WTC11 (cell line): ENCODE data around the gene SCAANT1.

Source experiments
- CBFB ChIP-seq: sonication (generic); formaldehyde crosslinking; IDR thresholded peaks from 2 replicates; pipeline ENCODE4 v1.8.1; 2022; ENCODE audit warnings: mild to moderate bottlenecking, low read depth, missing genetic modification reagents
- CTCF ChIP-seq: fragments of 200-600 bp; IDR thresholded peaks from 2 replicates; pipeline ENCODE4 v1.8.0; 2022; ENCODE audit warnings: antibody characterized with exemption
- E2F4 ChIP-seq: sonication (generic); formaldehyde crosslinking; IDR thresholded peaks from 2 replicates; pipeline ENCODE4 v1.8.1; 2022; ENCODE audit warnings: low read depth, mild to moderate bottlenecking, moderate library complexity, missing genetic modification reagents, borderline replicate concordance
- ELF4 ChIP-seq: sonication (generic); formaldehyde crosslinking; IDR thresholded peaks from 2 replicates; pipeline ENCODE4 v1.8.1; 2022; ENCODE audit warnings: low read depth, mild to moderate bottlenecking, moderate library complexity, missing genetic modification reagents
- FOXP4 ChIP-seq: sonication (generic); formaldehyde crosslinking; IDR thresholded peaks from 2 replicates; pipeline ENCODE4 v1.8.0; 2022; ENCODE audit warnings: mild to moderate bottlenecking, missing genetic modification reagents
- HMGXB4 ChIP-seq: sonication (generic); formaldehyde crosslinking; IDR thresholded peaks from 2 replicates; pipeline ENCODE4 v1.8.1; 2023; ENCODE audit warnings: mild to moderate bottlenecking, moderate library complexity, missing genetic modification reagents
- MAX ChIP-seq: sonication (generic); formaldehyde crosslinking; IDR thresholded peaks from 2 replicates; pipeline ENCODE4 v1.8.0; 2022; ENCODE audit warnings: mild to moderate bottlenecking, missing genetic modification reagents
- NR2C2 ChIP-seq: sonication (generic); formaldehyde crosslinking; IDR thresholded peaks from 2 replicates; pipeline ENCODE4 v1.8.0; 2022; ENCODE audit warnings: mild to moderate bottlenecking, missing genetic modification reagents
- RELA ChIP-seq: sonication (generic); formaldehyde crosslinking; IDR thresholded peaks from 2 replicates; pipeline ENCODE4 v1.8.1; 2022; ENCODE audit warnings: missing genetic modification reagents, mild to moderate bottlenecking, borderline replicate concordance
- TP53 ChIP-seq: sonication (generic); formaldehyde crosslinking; IDR thresholded peaks from 2 replicates; pipeline ENCODE4 v1.8.1; 2023; ENCODE audit warnings: mild to moderate bottlenecking, missing genetic modification reagents

- no peak for TF ChIP-seq RELA (CRISPR knock-in tag)
- TF ChIP-seq MAX = no peak
- TF ChIP-seq CTCF = no peak
- TF ChIP-seq E2F4 (CRISPR knock-in tag) = no peak
- no peak for TF ChIP-seq HMGXB4 (CRISPR knock-in tag)
- TF ChIP-seq ELF4 = no peak
- no peak for TF ChIP-seq CBFB (CRISPR knock-in tag)
- TF ChIP-seq FOXP4 = no peak
- TF ChIP-seq NR2C2 (CRISPR knock-in tag) = no peak
- no peak for TF ChIP-seq TP53 (CRISPR knock-in tag)
Observed at GRCh38 chr3:63892773-63893352, 19.3 kb downstream of the SCAANT1 start.
